DND-41 (cell line): ENCODE results near the gene GNAZ.

ENCODE experiments used
- ATAC-seq: fragments of 200-7000 bp; cut with Tn5 transposase; 3 replicates; pipeline ENCODE4 v1.9.1; 2021; ENCODE audit warnings: low read depth; ENCODE audit not compliant: insufficient read depth
- DNase-seq: peaks from one replicate; pipeline ENCODE4 v3.0.0-alpha.2; 2020
- H2AFZ ChIP-seq: 2 replicates; pipeline ENCODE4 v1.6.0; 2012; ENCODE audit warnings: low read depth, low read length
- H3K27ac ChIP-seq: 2 replicates; pipeline ENCODE4 v1.5.1; 2012; ENCODE audit warnings: low read length, inconsistent platforms
- H3K27me3 ChIP-seq: fragments of 200-600 bp; sonication (generic); 2 replicates; pipeline ENCODE4 v1.6.0; 2012; ENCODE audit warnings: low read length, mild to moderate bottlenecking, inconsistent platforms; ENCODE audit not compliant: insufficient read depth, poor library complexity
- H3K36me3 ChIP-seq: 2 replicates; pipeline ENCODE4 v1.5.1; 2012; ENCODE audit warnings: low read length, inconsistent platforms; ENCODE audit not compliant: insufficient read depth
- H3K4me1 ChIP-seq: 2 replicates; pipeline ENCODE4 v1.5.1; 2012; ENCODE audit warnings: mild to moderate bottlenecking, low read length; ENCODE audit not compliant: insufficient read depth
- H3K4me2 ChIP-seq: 2 replicates; pipeline ENCODE4 v1.6.0; 2012; ENCODE audit warnings: mild to moderate bottlenecking, moderate library complexity, low read length, inconsistent platforms; ENCODE audit not compliant: insufficient read depth
- H3K4me3 ChIP-seq, 2 experiments: fragments of 200-600 bp in 1 of 2; shearing (Covaris generic) in 1 of 2; 2 replicates each; pipeline ENCODE4 v1.5.1; 2012 to 2016; ENCODE audit warnings: inconsistent platforms in 2 of 2, low read length in 2 of 2, mild to moderate bottlenecking in 2 of 2, low read depth in 1 of 2, moderate library complexity in 1 of 2
- H3K79me2 ChIP-seq: 2 replicates; pipeline ENCODE4 v1.6.0; 2012; ENCODE audit warnings: low read length, inconsistent platforms; ENCODE audit not compliant: insufficient read depth
- H3K9ac ChIP-seq: 2 replicates; pipeline ENCODE4 v1.6.0; 2012; ENCODE audit warnings: low read depth, mild to moderate bottlenecking, inconsistent platforms, low read length, moderate library complexity
- H3K9me3 ChIP-seq: 2 replicates; pipeline ENCODE4 v1.5.1; 2012; ENCODE audit warnings: low read length, moderate library complexity, mild to moderate bottlenecking, inconsistent platforms; ENCODE audit not compliant: insufficient read depth, severe bottlenecking
- H4K20me1 ChIP-seq: 2 replicates; pipeline ENCODE4 v1.6.0; 2012; ENCODE audit warnings: low read length; ENCODE audit not compliant: insufficient read depth
- CTCF ChIP-seq: IDR thresholded peaks from 2 replicates; pipeline ENCODE4 v1.5.1; 2012; ENCODE audit warnings: borderline replicate concordance, low read length, moderate library complexity, mild to moderate bottlenecking; ENCODE audit not compliant: poor library complexity, severe bottlenecking; ENCODE audit errors: extremely low read depth
- EZH2 ChIP-seq: IDR thresholded peaks from 3 replicates; pipeline ENCODE4 v1.6.1; 2012; ENCODE audit warnings: borderline replicate concordance, low read depth, mild to moderate bottlenecking, moderate library complexity, low read length, inconsistent platforms; ENCODE audit not compliant: severe bottlenecking

The GNAZ gene

GRCh38 chr22:23143119-23143518 lies 72.8 kb downstream of the GNAZ start:
- no peak for DNase-seq
- H3K27me3 ChIP-seq = no peaks in the 10 kb centered on the region
- no peaks in the 10 kb centered on the region for H3K9me3 ChIP-seq
- no peak overlapping the region for H2AFZ ChIP-seq
- H3K4me3 ChIP-seq = no peak overlapping the region
- no peaks in the 10 kb centered on the region for H3K79me2 ChIP-seq
- ATAC-seq = no peak
- H3K4me1 ChIP-seq = peaks cover 34% of the 10 kb centered on the region
- H3K27ac ChIP-seq = 0 out of 2 replicates have a peak overlapping the region, but pooled peaks have one; percentile 4
- H3K4me2 ChIP-seq = no peak overlapping the region
- no peaks in the 10 kb centered on the region for H4K20me1 ChIP-seq
- no peaks in the 10 kb centered on the region for H3K36me3 ChIP-seq
- no peak overlapping the region for H3K9ac ChIP-seq
- TF ChIP-seq CTCF = no peak
- TF ChIP-seq EZH2 = no peak

DNA sequence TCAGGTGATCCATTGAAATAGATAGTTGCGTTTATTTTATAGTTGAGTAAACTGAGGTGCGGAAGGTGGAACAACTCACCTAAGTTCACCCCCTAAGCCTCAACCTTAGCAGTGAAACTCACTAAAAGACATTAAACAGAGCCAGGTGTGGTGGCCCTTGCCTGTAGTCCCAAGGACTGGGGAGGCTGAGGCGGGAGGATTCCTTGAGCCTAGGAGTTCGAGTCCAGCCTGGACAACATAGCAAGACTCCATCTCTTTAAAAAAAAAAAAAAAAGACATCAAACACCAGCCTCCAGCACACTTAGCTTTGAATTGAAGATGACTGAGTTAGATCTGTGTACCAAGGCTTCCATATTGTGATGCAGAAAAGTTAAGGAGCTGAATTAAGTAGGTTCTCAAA lies 74.1 kb downstream of the GNAZ start:
- Histone ChIP-seq H3K36me3 (no peaks in the 10 kb centered on the region), H3K9ac (no peak overlapping the region), H3K4me1 (peaks cover 20% of the 10 kb centered on the region), H3K9me3 (no peaks in the 10 kb centered on the region), H4K20me1 (no peaks in the 10 kb centered on the region), H3K79me2 (no peaks in the 10 kb centered on the region), H3K4me2 (no peak overlapping the region), H2AFZ (no peak overlapping the region), H3K27ac (no peak overlapping the region), H3K27me3 (peaks cover 2% of the 10 kb centered on the region), H3K4me3 (no peak overlapping the region)
- no peak for ATAC-seq
- TF ChIP-seq CTCF (no peak), EZH2 (no peak)
- no peak for DNase-seq

DNA sequence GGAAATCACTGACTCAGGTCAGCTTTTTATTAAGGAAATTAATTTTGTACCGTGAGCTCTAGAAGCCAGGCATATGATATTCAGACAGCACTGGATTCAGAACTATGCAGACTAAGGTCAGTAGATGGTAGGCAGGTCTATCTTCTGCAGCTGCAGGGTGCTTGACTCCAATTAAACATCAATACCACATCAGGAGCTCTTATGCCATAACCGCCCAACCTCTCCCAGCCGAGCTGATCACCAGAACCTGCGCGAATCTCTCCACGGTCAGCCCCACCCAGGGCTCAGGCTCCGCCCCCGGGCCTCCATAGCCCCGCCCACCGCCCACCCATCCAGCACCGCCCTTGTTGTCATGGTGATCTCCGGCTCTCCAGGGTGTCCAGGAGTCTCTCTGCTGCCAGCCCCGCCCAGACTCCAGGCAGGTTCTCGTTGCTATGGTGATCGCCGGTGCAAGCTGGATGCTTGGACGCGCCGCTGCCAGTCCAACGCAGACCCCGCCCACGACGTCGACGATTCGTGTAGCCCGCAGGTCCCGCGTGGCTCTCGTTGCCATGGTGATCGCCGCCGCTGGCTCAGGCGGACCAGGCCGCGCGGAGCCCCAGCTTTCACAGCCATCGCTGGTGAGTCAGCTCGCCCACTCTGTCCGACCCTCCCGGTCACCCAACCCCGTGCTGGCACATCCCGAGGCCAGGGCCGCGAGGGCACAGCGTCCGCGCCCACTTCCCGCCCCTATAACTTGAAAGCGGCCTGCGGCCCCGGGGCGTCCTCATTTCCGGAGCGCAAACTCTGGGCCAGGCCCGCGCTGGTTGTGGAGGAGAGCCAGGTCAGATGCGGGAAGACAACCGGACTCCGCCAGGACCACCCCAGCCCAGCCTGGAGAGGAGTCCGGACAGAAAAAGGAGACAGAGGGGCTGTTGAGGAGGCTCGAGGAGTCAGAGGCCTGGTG lies 74.9 kb downstream of the GNAZ start, which contains the start of gene RAB36:
TSS of gene RAB36 (plus strand) at position 546 of the 946 bp plus-strand sequence. CDS start 1,140 bp downstream, outside the sequence.
- Histone ChIP-seq H3K27ac (no peak within 1 kb of the TSS), H3K4me1 (peaks cover 18% of the 10 kb centered on the region), H3K79me2 (no peaks in the 10 kb centered on the region), H3K4me3 (no peak within 1 kb of the TSS), H3K9ac (no peak within 1 kb of the TSS), H3K27me3 (peaks cover 2% of the 10 kb centered on the region), H3K36me3 (no peaks in the 10 kb centered on the region), H4K20me1 (no peaks in the 10 kb centered on the region), H2AFZ (no peak within 1 kb of the TSS), H3K9me3 (no peaks in the 10 kb centered on the region), H3K4me2 (no peak within 1 kb of the TSS)
- ATAC-seq (no peak), DNase-seq (peak; percentile 18)
- TF ChIP-seq CTCF (no peak), EZH2 (no peak)
